ENCODE results near the gene SKI. TPM values are rescaled to one million over a fixed set of nuclear protein-coding genes. Genes with fewer than 3 reads are reported as not detected.

SKI gene
- total RNA-seq, 2 experiments from 2014 or later, result 4.7 to 11.7 TPM

GRCh38 chr1:2353551-2354438 lies 125.7 kb downstream of the SKI start:
- Histone ChIP-seq H3K36me3 (ENCODE audit: insufficient read depth, low read length) (no peaks in the 10 kb centered on the region), H3K9me3 (ENCODE audit: low read length) (no peaks in the 10 kb centered on the region), H3K4me2 (ENCODE audit: low read length) (no peak overlapping the region), H3K79me2 (ENCODE audit: insufficient read depth, low read depth, low read length) (no peaks in the 10 kb centered on the region), H3K4me1 (ENCODE audit: insufficient read depth, low read length, poor library complexity, severe bottlenecking) (no peaks in the 10 kb centered on the region), H4K20me1 (ENCODE audit: insufficient read depth, low read length) (no peaks in the 10 kb centered on the region), H2AFZ (ENCODE audit: low read length) (no peak overlapping the region), H3K27ac (ENCODE audit: low read depth, low read length, poor library complexity, severe bottlenecking) (no peak overlapping the region), H3K4me3 (ENCODE audit: low read depth, low read length, poor library complexity, severe bottlenecking) (no peak overlapping the region), H3K9me2 (ENCODE audit: insufficient read depth, low read length) (no peaks in the 10 kb centered on the region)
- ChIA-PET POLR2A (no interaction called here), CTCF (ENCODE audit: unreplicated experiment) (no interaction called here)
- intact Hi-C loops (cut with micrococcal nuclease; ENCODE audit: unreplicated experiment), result no loop called here
- no TSS peak for BruUV-seq (replicated peaks)
- TF ChIP-seq EZH2phosphoT487 (IDR thresholded peaks at IDR 0.05; ENCODE audit: borderline replicate concordance, low read depth, low read length), result no peak
- TF ChIP-seq, protein P1, sequence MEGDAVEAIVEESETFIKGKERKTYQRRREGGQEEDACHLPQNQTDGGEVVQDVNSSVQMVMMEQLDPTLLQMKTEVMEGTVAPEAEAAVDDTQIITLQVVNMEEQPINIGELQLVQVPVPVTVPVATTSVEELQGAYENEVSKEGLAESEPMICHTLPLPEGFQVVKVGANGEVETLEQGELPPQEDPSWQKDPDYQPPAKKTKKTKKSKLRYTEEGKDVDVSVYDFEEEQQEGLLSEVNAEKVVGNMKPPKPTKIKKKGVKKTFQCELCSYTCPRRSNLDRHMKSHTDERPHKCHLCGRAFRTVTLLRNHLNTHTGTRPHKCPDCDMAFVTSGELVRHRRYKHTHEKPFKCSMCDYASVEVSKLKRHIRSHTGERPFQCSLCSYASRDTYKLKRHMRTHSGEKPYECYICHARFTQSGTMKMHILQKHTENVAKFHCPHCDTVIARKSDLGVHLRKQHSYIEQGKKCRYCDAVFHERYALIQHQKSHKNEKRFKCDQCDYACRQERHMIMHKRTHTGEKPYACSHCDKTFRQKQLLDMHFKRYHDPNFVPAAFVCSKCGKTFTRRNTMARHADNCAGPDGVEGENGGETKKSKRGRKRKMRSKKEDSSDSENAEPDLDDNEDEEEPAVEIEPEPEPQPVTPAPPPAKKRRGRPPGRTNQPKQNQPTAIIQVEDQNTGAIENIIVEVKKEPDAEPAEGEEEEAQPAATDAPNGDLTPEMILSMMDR (conservative IDR thresholded peaks at IDR 0.05; ENCODE audit: low read length), result no peak
- no peak for DNase-seq (ENCODE audit: low spot score)

DNA sequence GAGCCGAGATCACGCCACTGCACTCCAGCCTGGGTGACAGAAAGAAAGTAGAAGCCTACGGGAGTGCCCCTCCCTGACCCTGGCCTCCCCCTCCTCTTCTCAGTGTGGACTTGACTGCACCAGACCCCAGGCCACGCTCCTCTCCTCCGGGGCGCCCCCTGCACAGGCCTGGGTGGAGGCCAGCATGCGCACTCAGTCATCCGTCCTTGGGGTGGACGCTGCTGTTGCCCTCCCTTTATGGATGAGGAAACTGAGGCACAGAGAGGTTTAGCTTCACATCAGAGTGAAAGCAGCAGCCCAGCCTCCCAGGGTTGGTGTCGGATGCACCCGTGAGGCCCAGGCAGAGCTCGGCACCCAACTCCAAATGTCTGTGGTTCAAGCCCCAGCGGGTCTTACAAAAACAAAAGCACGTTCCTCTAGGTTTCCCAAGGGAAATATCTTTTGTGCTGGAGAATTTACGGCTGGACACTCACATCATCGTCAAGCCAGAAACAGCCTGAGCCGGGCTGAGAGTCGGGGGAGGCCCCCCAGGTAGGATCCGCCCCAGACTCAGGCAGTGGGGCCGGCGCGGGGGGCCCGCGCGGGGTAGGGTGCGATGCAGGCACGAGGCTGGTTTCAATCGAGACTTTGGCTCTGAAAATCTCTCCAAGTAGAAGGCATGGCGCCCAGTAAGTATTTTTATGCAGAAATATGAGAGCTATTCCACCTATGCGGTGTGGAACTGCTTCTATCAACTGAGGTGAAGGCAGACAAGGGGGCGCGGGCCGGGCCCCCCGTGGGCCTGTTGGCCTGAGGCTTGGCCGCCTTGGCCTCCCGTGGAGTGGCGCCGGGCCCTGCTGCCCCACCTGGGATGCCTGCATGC lies 126.6 kb downstream of the SKI start:
- ChIA-PET CTCF (ENCODE audit: unreplicated experiment) (no interaction called here), POLR2A (no interaction called here)
- Histone ChIP-seq H3K79me2 (ENCODE audit: insufficient read depth, low read depth, low read length) (no peaks in the 10 kb centered on the region), H3K9me3 (ENCODE audit: low read length) (no peaks in the 10 kb centered on the region), H3K36me3 (ENCODE audit: insufficient read depth, low read length) (no peaks in the 10 kb centered on the region), H3K4me2 (ENCODE audit: low read length) (no peak overlapping the region), H4K20me1 (ENCODE audit: insufficient read depth, low read length) (no peaks in the 10 kb centered on the region), H2AFZ (ENCODE audit: low read length) (no peak overlapping the region), H3K9me2 (ENCODE audit: insufficient read depth, low read length) (no peaks in the 10 kb centered on the region), H3K27ac (ENCODE audit: low read depth, low read length, poor library complexity, severe bottlenecking) (no peak overlapping the region), H3K4me1 (ENCODE audit: insufficient read depth, low read length, poor library complexity, severe bottlenecking) (no peaks in the 10 kb centered on the region), H3K4me3 (ENCODE audit: low read depth, low read length, poor library complexity, severe bottlenecking) (no peak overlapping the region)
- DNase-seq (ENCODE audit: low spot score), result no peak
- TF ChIP-seq, protein P1 (conservative IDR thresholded peaks at IDR 0.05; ENCODE audit: low read length), result no peak
- no peak for TF ChIP-seq EZH2phosphoT487 (IDR thresholded peaks at IDR 0.05; ENCODE audit: borderline replicate concordance, low read depth, low read length)
- BruUV-seq (replicated peaks), result no TSS peak
- intact Hi-C loops (cut with micrococcal nuclease; ENCODE audit: unreplicated experiment), result no loop called here

Data from OCI-LY7 (cell line).